Activated CD4-positive, alpha-beta T cell treated with anti-CD3 and anti-CD28 coated beads, Interleukin-2, amount 50 U/mL, for 16 hours (primary cell): ENCODE results near the gene SERPINH1.

ENCODE experiments used
- DNase-seq: peaks from one replicate; pipeline ENCODE4 v3.0.0-alpha.2; 2020

The SERPINH1 gene

DNA sequence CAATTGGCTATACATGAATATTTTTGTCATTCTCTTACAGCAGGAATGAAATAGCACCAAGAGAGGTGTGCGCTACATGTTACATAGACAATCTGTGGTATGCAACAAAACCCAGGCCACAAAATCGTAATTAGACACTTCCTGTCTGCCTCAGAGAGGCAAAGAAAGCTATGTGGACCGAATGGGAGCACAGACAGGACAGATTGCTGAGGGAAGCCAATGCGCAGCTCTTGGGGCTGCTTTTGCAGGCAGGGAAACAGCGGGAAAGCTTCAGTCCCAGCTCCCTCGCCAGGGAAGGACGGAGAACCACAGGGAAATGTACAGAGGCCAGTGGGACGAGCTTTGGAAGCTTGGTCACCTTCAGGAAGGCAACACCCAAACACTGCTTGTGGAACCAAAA, 40.9 kb downstream of the SERPINH1 start:
- no peak for DNase-seq

DNA sequence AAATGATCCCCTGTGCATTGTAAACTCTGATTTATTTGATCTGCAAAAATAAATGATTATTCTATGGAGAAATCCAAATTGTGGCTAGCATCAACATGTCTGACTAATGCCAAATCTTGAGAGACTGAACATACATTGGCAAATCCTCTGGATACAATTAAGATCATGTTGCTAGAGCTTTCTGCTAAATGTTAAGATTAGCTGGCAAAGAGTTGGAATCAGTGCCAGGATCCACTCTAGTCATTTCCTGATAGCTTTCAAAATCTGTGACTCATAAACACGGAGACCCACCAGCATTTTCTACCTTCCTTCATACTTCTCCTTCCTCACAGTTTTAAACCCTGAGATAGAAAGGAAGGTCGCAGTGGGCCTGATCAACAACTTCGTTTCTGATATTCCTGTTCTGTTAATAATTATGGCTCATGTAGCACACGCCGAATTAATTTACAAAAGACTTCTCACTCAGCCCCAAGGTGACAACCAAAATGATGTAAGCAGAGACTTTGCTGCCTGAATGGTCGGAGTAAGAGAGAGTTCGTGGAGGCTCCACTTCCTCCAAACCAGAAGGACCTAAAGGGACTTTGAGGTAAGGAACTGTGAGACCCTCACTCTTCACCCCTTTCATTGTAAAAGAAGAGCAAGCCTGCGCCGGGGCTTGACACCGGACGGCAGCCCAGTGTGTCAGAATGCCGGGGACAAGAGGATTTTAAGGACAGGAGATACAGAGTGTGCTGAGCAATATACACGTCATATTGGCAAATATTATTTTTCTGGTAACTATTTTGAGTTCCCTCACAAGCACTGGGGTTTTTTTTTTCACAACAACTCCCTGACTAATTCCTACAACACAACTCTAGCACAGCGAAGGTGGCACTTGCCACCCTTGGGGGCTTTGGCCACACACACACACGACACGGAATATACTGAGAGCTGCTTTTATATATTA, 42.0 kb downstream of the SERPINH1 start:
- no peak for DNase-seq

DNA sequence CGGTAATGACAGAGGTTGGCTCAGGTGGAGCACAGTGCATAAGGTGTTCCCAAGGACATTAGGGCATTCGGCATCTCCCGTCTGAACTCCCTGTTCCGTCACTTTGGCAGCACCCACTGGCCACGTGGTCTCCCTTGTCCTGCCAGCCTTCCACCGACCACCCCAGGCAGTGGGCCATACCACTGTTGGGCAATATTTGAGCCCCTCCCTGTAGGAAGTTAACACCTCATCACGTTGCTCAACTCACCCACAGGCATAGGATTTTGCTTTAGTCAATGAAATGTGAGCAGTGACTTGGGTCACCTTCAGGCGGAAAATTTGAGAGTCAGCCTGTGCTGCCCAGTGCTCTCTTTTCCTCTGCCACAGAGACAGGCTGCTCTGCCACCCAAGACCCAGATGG, 44.0 kb downstream of the SERPINH1 start:
- DNase-seq = no peak

DNA sequence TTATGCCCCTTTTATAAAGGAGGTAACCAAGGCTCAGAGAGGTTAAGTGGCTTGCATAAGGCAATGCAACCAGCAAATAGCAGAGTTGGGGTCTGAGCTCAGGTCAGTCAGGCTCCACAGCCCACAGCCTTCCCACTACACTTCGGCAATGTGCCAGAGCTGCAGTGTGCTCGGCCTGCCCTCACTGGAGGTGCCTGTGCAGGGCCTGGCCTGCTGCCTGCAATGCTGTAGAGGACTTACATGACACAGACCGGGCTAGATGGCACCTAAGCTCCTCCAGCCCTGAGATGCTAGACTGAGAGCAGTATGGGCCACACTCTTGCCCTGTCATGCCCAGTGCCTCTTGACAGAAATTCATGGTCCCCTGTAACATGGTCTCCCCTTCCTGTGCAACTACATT, 49.8 kb downstream of the SERPINH1 start:
- DNase-seq = no peak

DNA sequence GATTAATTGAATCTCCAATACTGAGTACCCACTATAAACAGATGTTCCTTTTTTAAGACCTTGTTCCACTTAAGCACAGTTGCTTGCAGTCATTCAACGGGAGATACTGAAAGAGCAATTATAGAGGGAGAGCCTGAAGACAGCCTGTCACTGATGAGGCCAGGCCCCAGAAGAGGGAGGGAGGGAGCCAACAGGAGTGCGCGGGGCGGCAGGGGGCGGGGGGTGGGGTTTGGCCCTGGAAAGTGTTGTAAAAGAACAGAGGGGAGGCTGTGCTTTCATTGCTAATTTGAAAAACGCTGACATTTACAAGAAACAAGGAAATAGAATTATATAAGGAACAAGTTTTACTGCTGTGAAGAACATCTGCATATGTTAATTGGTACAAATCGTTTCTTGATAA, 53.7 kb downstream of the SERPINH1 start:
- no peak for DNase-seq

DNA sequence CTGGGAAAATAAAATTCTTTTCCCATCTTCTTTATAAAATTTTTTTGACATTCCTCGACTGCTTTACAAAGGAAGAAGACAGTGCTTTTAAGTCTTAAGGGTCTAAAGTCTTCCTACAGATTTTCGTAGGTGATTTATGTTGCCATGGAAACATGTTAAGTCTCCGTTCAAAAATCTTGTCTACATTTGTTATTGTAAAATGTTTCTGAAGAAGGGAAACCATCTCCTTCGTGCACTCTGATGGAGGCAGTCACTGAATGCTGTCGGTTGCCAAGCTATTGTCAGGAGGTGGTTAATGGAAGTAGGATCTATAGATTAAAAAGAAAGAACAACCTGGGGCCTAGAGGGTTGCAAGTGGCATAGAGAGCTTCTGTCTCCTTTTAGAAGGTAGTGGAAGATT, 54.2 kb downstream of the SERPINH1 start:
- no peak for DNase-seq
